ENCODE measurements around the gene NAALADL2.

DNA sequence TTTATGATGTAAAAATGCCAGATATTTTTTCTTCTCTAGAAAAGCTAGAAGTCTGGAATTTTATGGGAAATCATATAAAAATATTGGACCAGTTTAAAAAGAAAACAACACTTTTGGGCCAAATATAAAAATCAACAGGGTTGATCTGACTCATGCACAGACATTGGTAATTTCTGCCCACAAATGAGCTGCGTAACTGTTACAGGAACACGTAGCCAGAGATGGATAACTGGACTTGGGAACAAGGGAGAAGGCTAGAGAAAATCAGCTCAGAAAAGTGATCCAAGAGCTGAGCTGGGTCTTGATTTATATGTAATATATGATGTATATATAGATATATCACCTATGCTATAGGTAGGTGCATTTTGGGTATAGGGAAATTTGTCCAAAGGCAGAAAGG lies 36.8 kb upstream of the NAALADL2 start:
- TF ChIP-seq, protein P1, sequence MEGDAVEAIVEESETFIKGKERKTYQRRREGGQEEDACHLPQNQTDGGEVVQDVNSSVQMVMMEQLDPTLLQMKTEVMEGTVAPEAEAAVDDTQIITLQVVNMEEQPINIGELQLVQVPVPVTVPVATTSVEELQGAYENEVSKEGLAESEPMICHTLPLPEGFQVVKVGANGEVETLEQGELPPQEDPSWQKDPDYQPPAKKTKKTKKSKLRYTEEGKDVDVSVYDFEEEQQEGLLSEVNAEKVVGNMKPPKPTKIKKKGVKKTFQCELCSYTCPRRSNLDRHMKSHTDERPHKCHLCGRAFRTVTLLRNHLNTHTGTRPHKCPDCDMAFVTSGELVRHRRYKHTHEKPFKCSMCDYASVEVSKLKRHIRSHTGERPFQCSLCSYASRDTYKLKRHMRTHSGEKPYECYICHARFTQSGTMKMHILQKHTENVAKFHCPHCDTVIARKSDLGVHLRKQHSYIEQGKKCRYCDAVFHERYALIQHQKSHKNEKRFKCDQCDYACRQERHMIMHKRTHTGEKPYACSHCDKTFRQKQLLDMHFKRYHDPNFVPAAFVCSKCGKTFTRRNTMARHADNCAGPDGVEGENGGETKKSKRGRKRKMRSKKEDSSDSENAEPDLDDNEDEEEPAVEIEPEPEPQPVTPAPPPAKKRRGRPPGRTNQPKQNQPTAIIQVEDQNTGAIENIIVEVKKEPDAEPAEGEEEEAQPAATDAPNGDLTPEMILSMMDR (conservative IDR thresholded peaks at IDR 0.05), result no peak
- TF ChIP-seq EZH2 (IDR thresholded peaks at IDR 0.05; ENCODE audit: low read depth), result no peak
